H9 (cell line): ENCODE results near the gene MAP1B. TPM values are rescaled to one million over a fixed set of nuclear protein-coding genes. Genes with fewer than 3 reads are reported as not detected.

Source experiments
- DNase-seq: peaks from one replicate; pipeline ENCODE4 v3.0.0-alpha.2; 2017
- H2AFZ ChIP-seq: one replicate; pipeline ENCODE4 v1.6.1; 2013; ENCODE audit warnings: mild to moderate bottlenecking, low read length, control low read depth, moderate library complexity
- H2AK5ac ChIP-seq: 2 replicates; pipeline ENCODE4 v1.6.1; 2013; ENCODE audit warnings: low read length, control low read depth, mixed read lengths; ENCODE audit not compliant: insufficient read length
- H2BK120ac ChIP-seq: one replicate; pipeline ENCODE4 v1.6.1; 2013; ENCODE audit warnings: low read depth, mild to moderate bottlenecking, low read length, control low read depth, inconsistent platforms; ENCODE audit not compliant: poor library complexity, severe bottlenecking
- H2BK12ac ChIP-seq: 2 replicates; pipeline ENCODE4 v1.6.1; 2013; ENCODE audit warnings: low read length, control low read depth, mixed read lengths, low read depth; ENCODE audit not compliant: insufficient read length
- H2BK15ac ChIP-seq: 2 replicates; pipeline ENCODE4 v1.6.1; 2013; ENCODE audit warnings: low read depth, low read length, control low read depth
- H2BK20ac ChIP-seq: one replicate; pipeline ENCODE4 v1.6.1; 2013; ENCODE audit warnings: low read depth, mild to moderate bottlenecking, low read length, control low read depth, inconsistent platforms; ENCODE audit not compliant: poor library complexity, severe bottlenecking
- H2BK5ac ChIP-seq: 2 replicates; pipeline ENCODE4 v1.6.1; 2013; ENCODE audit warnings: low read length, control low read depth, mixed read lengths; ENCODE audit not compliant: insufficient read length
- H3K14ac ChIP-seq: 2 replicates; pipeline ENCODE4 v1.6.1; 2013; ENCODE audit warnings: low read length, control low read depth; ENCODE audit not compliant: insufficient read depth
- H3K18ac ChIP-seq: 2 replicates; pipeline ENCODE4 v1.6.1; 2013; ENCODE audit warnings: low read depth, mild to moderate bottlenecking, mixed read lengths, low read length, control low read depth; ENCODE audit not compliant: insufficient read length
- H3K23ac ChIP-seq: 2 replicates; pipeline ENCODE4 v1.6.1; 2013; ENCODE audit warnings: low read length, control low read depth, mixed read lengths, low read depth; ENCODE audit not compliant: insufficient read length
- H3K23me2 ChIP-seq: 2 replicates; pipeline ENCODE4 v1.6.1; 2013; ENCODE audit warnings: low read depth, mild to moderate bottlenecking, mixed read lengths, low read length, control low read depth; ENCODE audit not compliant: insufficient read length, poor library complexity, severe bottlenecking
- H3K27ac ChIP-seq: 2 replicates; pipeline ENCODE4 v1.5.1; 2013; ENCODE audit warnings: low read length, control low read depth, mixed read lengths, low read depth; ENCODE audit not compliant: insufficient read length
- H3K27me3 ChIP-seq: 2 replicates; pipeline ENCODE4 v1.6.1; 2013; ENCODE audit warnings: low read length, control low read depth, inconsistent platforms; ENCODE audit not compliant: insufficient read depth
- H3K4ac ChIP-seq: 2 replicates; pipeline ENCODE4 v1.6.1; 2013; ENCODE audit warnings: low read depth, mild to moderate bottlenecking, control low read depth, inconsistent platforms, low read length, moderate library complexity
- H3K4me1 ChIP-seq: 2 replicates; pipeline ENCODE4 v1.6.1; 2013; ENCODE audit warnings: low read length, control low read depth, inconsistent platforms; ENCODE audit not compliant: insufficient read depth
- H3K4me2 ChIP-seq: 2 replicates; pipeline ENCODE4 v1.6.1; 2013; ENCODE audit warnings: low read length, control low read depth, mixed read lengths; ENCODE audit not compliant: insufficient read length, insufficient read depth
- H3K56ac ChIP-seq: 2 replicates; pipeline ENCODE4 v1.6.1; 2013; ENCODE audit warnings: low read depth, mild to moderate bottlenecking, mixed read lengths, low read length, control low read depth; ENCODE audit not compliant: insufficient read length
- H3K79me1 ChIP-seq: 2 replicates; pipeline ENCODE4 v1.6.1; 2013; ENCODE audit warnings: low read depth, mild to moderate bottlenecking, moderate library complexity, low read length, control low read depth, inconsistent platforms; ENCODE audit not compliant: insufficient read depth, poor library complexity, severe bottlenecking
- H3K79me2 ChIP-seq: 2 replicates; pipeline ENCODE4 v1.6.1; 2013; ENCODE audit warnings: low read length, control low read depth, inconsistent platforms; ENCODE audit not compliant: insufficient read depth
- H3K9ac ChIP-seq: 2 replicates; pipeline ENCODE4 v1.6.1; 2013; ENCODE audit warnings: low read length, control low read depth, mixed read lengths; ENCODE audit not compliant: insufficient read length; ENCODE audit errors: extremely low read depth
- H3K9me3 ChIP-seq: one replicate; pipeline ENCODE4 v1.6.1; 2013; ENCODE audit warnings: low read depth, low read length, inconsistent platforms; ENCODE audit not compliant: control insufficient read depth
- H3T11ph ChIP-seq: one replicate; pipeline ENCODE4 v1.6.1; 2013; ENCODE audit warnings: mild to moderate bottlenecking, low read length, control low read depth, inconsistent platforms
- H4K20me1 ChIP-seq: one replicate; pipeline ENCODE4 v1.6.1; 2013; ENCODE audit not compliant: control insufficient read depth, insufficient read length, insufficient read depth
- H4K5ac ChIP-seq: 2 replicates; pipeline ENCODE4 v1.6.1; 2013; ENCODE audit warnings: low read depth, mild to moderate bottlenecking, mixed read lengths, low read length, control low read depth; ENCODE audit not compliant: insufficient read length
- H4K8ac ChIP-seq: replicated peaks from 2 replicates; pipeline ENCODE4 v1.6.1; 2013; ENCODE audit warnings: low read length, control low read depth, mixed read lengths, low read depth; ENCODE audit not compliant: insufficient read length
- H4K91ac ChIP-seq: 2 replicates; pipeline ENCODE4 v1.6.1; 2013; ENCODE audit warnings: low read depth, mild to moderate bottlenecking, moderate library complexity, mixed read lengths, low read length, control low read depth; ENCODE audit not compliant: insufficient read length
- H3K27ac Mint-ChIP-seq, 3 experiments: 2 replicates in 2 of 3; 3 replicates in 1 of 3; pipeline ENCODE4 v1.8.0; 2020 to 2021; ENCODE audit warnings: mixed read lengths in 3 of 3, mild to moderate bottlenecking in 1 of 3, moderate library complexity in 1 of 3
- H3K27me3 Mint-ChIP-seq: 2 replicates; pipeline ENCODE4 v1.8.0; 2021; ENCODE audit warnings: low read depth, mild to moderate bottlenecking, moderate library complexity, mixed read lengths
- H3K36me3 Mint-ChIP-seq, 3 experiments: 2 replicates in 2 of 3; 3 replicates in 1 of 3; pipeline ENCODE4 v1.8.0; 2020 to 2021; ENCODE audit warnings: low read depth in 3 of 3, mixed read lengths in 3 of 3; ENCODE audit not compliant: insufficient read depth in 1 of 3
- H3K4me1 Mint-ChIP-seq, 2 experiments: 2 replicates each; pipeline ENCODE4 v1.8.0; 2020; ENCODE audit warnings: mixed read lengths in 2 of 2
- H3K4me3 Mint-ChIP-seq, 2 experiments: 2 replicates in 1 of 2; 3 replicates in 1 of 2; pipeline ENCODE4 v1.8.0; 2020 to 2021; ENCODE audit warnings: mild to moderate bottlenecking in 2 of 2, mixed read lengths in 2 of 2, moderate library complexity in 1 of 2
- H3K9me3 Mint-ChIP-seq, 2 experiments: 2 replicates in 1 of 2; 3 replicates in 1 of 2; pipeline ENCODE4 v1.8.0; 2020; ENCODE audit warnings: mild to moderate bottlenecking in 2 of 2, mixed read lengths in 2 of 2, moderate library complexity in 1 of 2
- CTCF ChIP-seq: fragments of 200-600 bp; sonication (generic); conservative IDR thresholded peaks from 3 replicates; pipeline ENCODE4 v1.8.0; 2021; ENCODE audit warnings: antibody characterized with exemption, mild to moderate bottlenecking
- WGBS: extraction: QIAGEN DNeasy Blood & Tissue Kit; methylation state at CpG from one replicate; pipeline ENCODE4 v1.1.7; 2013; ENCODE audit warnings: missing lambda C conversion rate, low lambda C conversion rate, mixed read lengths; ENCODE audit not compliant: insufficient read length; ENCODE audit errors: extremely low coverage; 5-methylcytosine and 5-hydroxymethylcytosine counted together
- total RNA-seq: library from RNA; stranded (reverse); gene quantifications from 2 replicates; pipeline ENCODE4 v1.2.1, GENCODE V29; 2021

The MAP1B gene
- total RNA-seq, 1 experiment from 2014 or later: 67.5 TPM

DNA sequence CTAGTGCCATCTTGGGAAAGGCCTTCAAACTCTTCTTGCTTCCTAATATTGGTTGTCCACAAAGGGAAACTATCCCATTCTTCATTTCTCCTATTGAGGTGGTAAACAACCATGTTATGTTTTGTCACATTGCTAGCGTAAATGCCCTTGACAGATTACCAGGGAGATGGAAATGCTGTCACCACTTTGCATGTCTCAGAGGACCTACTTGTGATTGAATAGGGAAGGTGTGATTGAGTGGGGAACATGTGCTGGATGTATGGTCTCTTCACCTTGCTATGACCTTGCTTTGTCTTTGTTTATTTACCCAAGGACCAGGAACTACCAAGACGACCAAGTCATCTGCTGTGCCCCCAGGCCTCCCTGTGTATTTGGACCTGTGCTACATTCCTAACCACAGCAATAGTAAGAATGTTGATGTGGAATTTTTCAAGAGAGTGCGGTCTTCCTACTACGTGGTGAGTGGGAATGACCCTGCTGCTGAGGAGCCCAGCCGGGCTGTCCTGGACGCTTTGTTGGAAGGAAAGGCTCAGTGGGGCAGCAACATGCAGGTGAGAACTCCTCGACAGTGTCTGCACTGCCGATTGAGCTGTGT lies 96.1 kb downstream of the MAP1B start:
- Histone ChIP-seq H4K5ac (no peak overlapping the region), H3K9ac (no peak overlapping the region), H3K79me2 (no peaks in the 10 kb centered on the region), H3K14ac (no peak overlapping the region), H3K9me3 (no peaks in the 10 kb centered on the region), H3K4me1 (no peaks in the 10 kb centered on the region; the same call in 1 of the 2 replicates), H3K27ac (no peak overlapping the region), H2BK20ac (no peak overlapping the region), H3K18ac (no peak overlapping the region), H3K4me2 (no peak overlapping the region), H3K79me1 (no peaks in the 10 kb centered on the region), H4K8ac (no peak overlapping the region), H3K23me2 (no peaks in the 10 kb centered on the region), H3K27me3 (no peaks in the 10 kb centered on the region), H3K56ac (no peak overlapping the region), H2BK12ac (no peak overlapping the region), H2AK5ac (no peak overlapping the region), H2AFZ (no peak overlapping the region), H2BK120ac (no peak overlapping the region), H2BK15ac (no peak overlapping the region), H4K91ac (no peak overlapping the region), H4K20me1 (no peaks in the 10 kb centered on the region), H3K23ac (no peak overlapping the region), H2BK5ac (no peak overlapping the region), H3T11ph (no peak overlapping the region), H3K4ac (no peak overlapping the region)
- no CpG with 5 or more reads among the region's 8 CpGs for WGBS
- DNase-seq: no peak
- no peaks in the 10 kb centered on the region for H3K27me3 Mint-ChIP-seq
- H3K4me1 Mint-ChIP-seq: peaks cover 6 to 9% of the 10 kb centered on the region in 2 experiments
- H3K4me3 Mint-ChIP-seq: no peak overlapping the region
- TF ChIP-seq CTCF: no peak
- no peaks in the 10 kb centered on the region for H3K9me3 Mint-ChIP-seq
- H3K27ac Mint-ChIP-seq: peak overlapping the region in 1 of 3 experiments; percentile 26; a peak in 1 of 7 replicates
- H3K36me3 Mint-ChIP-seq: peaks cover 39 to 72% (median 60%) of the 10 kb centered on the region in 3 experiments; a peak in 6 of 7 replicates
